Testis (tissue), 3 donors: ENCODE data around the gene KLHL2. TPM values are rescaled to one million over a fixed set of nuclear protein-coding genes. Genes with fewer than 3 reads are reported as not detected.
"Not testable (repeated sequence)": the region's sequence is repeated elsewhere in the genome, so short reads cannot be mapped to it uniquely, and the experiment has no call there.

Experiments
- DNase-seq: peaks from one replicate; pipeline ENCODE4 v3.0.0-alpha.2; 2019
- H3K27ac ChIP-seq, 2 donors: fragments of 200-600 bp; sonication (generic); one replicate each; pipeline ENCODE4 v1.5.1; 2019
- H3K27me3 ChIP-seq: fragments of 200-600 bp; sonication (generic); one replicate; pipeline ENCODE4 v1.5.1; 2019
- H3K36me3 ChIP-seq: fragments of 200-600 bp; sonication (generic); one replicate; pipeline ENCODE4 v1.5.1; 2017; ENCODE audit warnings: low read depth; ENCODE audit errors: missing control alignments
- H3K4me1 ChIP-seq: fragments of 200-600 bp; sonication (generic); one replicate; pipeline ENCODE4 v1.5.1; 2019
- H3K4me3 ChIP-seq, 2 donors: fragments of 200-600 bp; sonication (generic); one replicate each; pipeline ENCODE4 v1.5.1; 2017 to 2019
- H3K9me3 ChIP-seq: fragments of 200-600 bp; sonication (generic); one replicate; pipeline ENCODE4 v1.5.1; 2017
- CTCF ChIP-seq, 3 experiments: fragments of 450-650 bp in 2 of 3; fragments of 200-600 bp in 1 of 3; sonication (generic) in 1 of 3; IDR thresholded peaks; one replicate each; pipeline ENCODE4 v1.5.1; 2016 to 2019; ENCODE audit warnings: antibody characterized with exemption in 3 of 3, mild to moderate bottlenecking in 2 of 3, moderate library complexity in 1 of 3
- POLR2A ChIP-seq: fragments of 450-650 bp; IDR thresholded peaks from one replicate; pipeline ENCODE4 v1.6.1; 2017; ENCODE audit warnings: antibody characterized with exemption, mild to moderate bottlenecking, moderate library complexity
- WGBS, 2 donors: methylation state at CpG; one replicate each; pipeline ENCODE4 v1.1.5; 2018; 5-methylcytosine and 5-hydroxymethylcytosine counted together
- intact Hi-C: fragments of 100-400 bp; cut with DNase I; formaldehyde crosslinking; loops from one replicate; pipeline ENCODE4 v1.15.1; 2023; ENCODE audit warnings: low total_unique reads
- polyA plus RNA-seq: library from polyadenylated mRNA; stranded (reverse); fragments of 350-450 nt; fragmentation: Illumina TruSeq; extraction: RNeasy Lipid Tissue Mini Kit (QIAGEN cat#74804); gene quantifications from one replicate; pipeline ENCODE4 v1.2.3, GENCODE V29; 2014; ENCODE audit warnings: low read depth, low replicate concordance; ENCODE audit not compliant: insufficient read depth
- total RNA-seq, 2 donors: library from RNA; depleted of rRNA; stranded (reverse); fragments of >200 nt; gene quantifications; one replicate each; pipeline ENCODE4 v1.2.3, GENCODE V29; 2016

KLHL2 gene
- total and polyA plus RNA-seq, 3 donors from 2014 or later, result 14.7 to 26.7 (median 20.9) TPM

DNA sequence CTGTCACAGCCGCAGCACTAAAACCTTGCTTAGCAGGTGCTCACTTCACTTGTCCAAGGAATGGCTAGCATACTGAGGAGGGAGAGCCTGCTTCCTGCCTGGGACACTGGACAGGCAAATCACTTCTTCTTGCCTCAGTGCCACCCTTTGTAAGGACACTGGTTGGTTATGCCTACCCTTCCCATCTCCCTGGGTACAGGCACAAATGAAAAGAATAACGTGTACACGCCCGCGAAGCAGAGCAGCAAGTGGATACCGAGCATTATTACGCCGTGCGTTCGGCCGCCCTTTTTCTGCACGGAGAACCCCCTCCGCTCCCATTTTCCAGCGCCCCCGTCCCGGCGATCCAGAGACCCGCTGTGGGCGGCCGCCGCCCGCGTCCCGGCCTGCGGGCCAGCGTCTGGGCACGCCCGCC is 338 bp upstream of the KLHL2 start:
- Histone ChIP-seq H3K27ac (peak overlapping the region in 1 of 2 donors; percentile 88), H3K4me3 (peak overlapping the region; percentile 65 to 85), H3K4me1 (peaks cover 5% of the 10 kb centered on the region), H3K27me3 (no peaks in the 10 kb centered on the region), H3K36me3 (no peaks in the 10 kb centered on the region), H3K9me3 (no peaks in the 10 kb centered on the region)
- intact Hi-C loops, result no loop called here
- TF ChIP-seq POLR2A, result no peak
- TF ChIP-seq CTCF (IDR thresholded peaks at IDR 0.05), result no peak
- DNase-seq, result peak; percentile 39
- 0 to 1% methylated on average over 7 to 28 of the region's 28 CpGs for WGBS, 2 donors

GRCh38 chr4:165208221-165208652 is 876 bp downstream of the KLHL2 start:
- WGBS, 2 donors, result 3 to 5% methylated on average over 13 of the region's 13 CpGs
- Histone ChIP-seq H3K36me3 (no peaks in the 10 kb centered on the region), H3K27me3 (no peaks in the 10 kb centered on the region), H3K4me1 (peaks cover 5% of the 10 kb centered on the region), H3K9me3 (no peaks in the 10 kb centered on the region), H3K27ac (peak overlapping the region; percentile 76 to 88), H3K4me3 (peak overlapping the region; percentile 71 to 85)
- no peak for DNase-seq
- intact Hi-C loops, result no loop called here
- TF ChIP-seq POLR2A (no peak), CTCF (IDR thresholded peaks at IDR 0.05) (no peak)

DNA sequence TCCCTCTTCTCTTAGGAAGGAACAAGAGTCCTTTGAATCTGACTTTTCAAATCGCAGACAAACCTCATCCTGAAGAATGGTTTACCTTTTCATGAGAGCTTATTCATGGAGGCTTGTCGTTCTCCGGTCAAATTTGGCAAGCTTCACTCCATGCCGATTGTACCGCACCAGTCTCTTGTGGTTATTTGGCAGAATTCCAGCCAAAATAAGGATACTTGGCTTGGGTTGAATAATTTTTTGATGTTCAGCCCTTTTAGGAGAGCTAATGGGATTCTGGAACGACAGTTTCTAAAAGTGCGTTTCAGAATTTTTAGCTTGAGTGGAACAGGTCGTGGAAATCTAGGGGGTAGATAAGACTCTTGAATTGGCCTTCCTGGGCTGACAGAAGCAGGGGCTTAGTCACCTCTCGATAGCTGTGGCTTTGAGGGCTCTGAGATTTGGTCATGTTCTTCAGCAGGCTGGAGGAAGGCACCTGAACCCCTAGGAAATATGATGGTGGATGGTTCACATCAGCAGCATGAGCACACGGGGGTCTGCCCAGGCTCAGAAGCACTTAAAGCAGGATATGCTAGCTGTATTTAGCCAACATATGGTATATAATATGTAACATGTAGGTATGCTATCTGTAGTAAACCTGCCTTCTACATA is 1.5 kb downstream of the KLHL2 start:
- peaks cover 5% of the 10 kb centered on the region for H3K4me1 ChIP-seq
- TF ChIP-seq CTCF (IDR thresholded peaks at IDR 0.05) (no peak), POLR2A (no peak)
- no peak for DNase-seq
- H3K27me3 ChIP-seq, result no peaks in the 10 kb centered on the region
- no peaks in the 10 kb centered on the region for H3K36me3 ChIP-seq
- H3K9me3 ChIP-seq, result no peaks in the 10 kb centered on the region
- 24 to 29% methylated on average over 9 to 10 of the region's 10 CpGs for WGBS, 2 donors
- H3K4me3 ChIP-seq, result peak overlapping the region in 1 of 2 donors; percentile 85
- H3K27ac ChIP-seq, result no peak overlapping the region
- intact Hi-C loops, result no loop called here

GRCh38 chr4:165209796-165210195 is 2.4 kb downstream of the KLHL2 start:
- TF ChIP-seq POLR2A (no peak), CTCF (IDR thresholded peaks at IDR 0.05) (no peak)
- Histone ChIP-seq H3K36me3 (no peaks in the 10 kb centered on the region), H3K27me3 (no peaks in the 10 kb centered on the region), H3K9me3 (no peaks in the 10 kb centered on the region), H3K4me3 (no peak overlapping the region), H3K27ac (no peak overlapping the region), H3K4me1 (peaks cover 5% of the 10 kb centered on the region)
- no peak for DNase-seq
- 70 to 80% methylated on average over 5 of the region's 5 CpGs for WGBS, 2 donors
- intact Hi-C loops, result no loop called here

- TF ChIP-seq POLR2A (no peak), CTCF (IDR thresholded peaks at IDR 0.05) (no peak)
- H3K9me3 ChIP-seq, result no peaks in the 10 kb centered on the region
- H3K27ac ChIP-seq, result no peak overlapping the region
- H3K36me3 ChIP-seq, result no peaks in the 10 kb centered on the region
- WGBS, 2 donors, result 81 to 86% methylated on average over 1 of the region's 1 CpG
- intact Hi-C loops, result no loop called here
- no peak overlapping the region for H3K4me3 ChIP-seq
- DNase-seq, result no peak
- H3K27me3 ChIP-seq, result no peaks in the 10 kb centered on the region
- H3K4me1 ChIP-seq, result peaks cover 5% of the 10 kb centered on the region
Measured at GRCh38 chr4:165210566-165210965, 3.2 kb downstream of the KLHL2 start.

DNA sequence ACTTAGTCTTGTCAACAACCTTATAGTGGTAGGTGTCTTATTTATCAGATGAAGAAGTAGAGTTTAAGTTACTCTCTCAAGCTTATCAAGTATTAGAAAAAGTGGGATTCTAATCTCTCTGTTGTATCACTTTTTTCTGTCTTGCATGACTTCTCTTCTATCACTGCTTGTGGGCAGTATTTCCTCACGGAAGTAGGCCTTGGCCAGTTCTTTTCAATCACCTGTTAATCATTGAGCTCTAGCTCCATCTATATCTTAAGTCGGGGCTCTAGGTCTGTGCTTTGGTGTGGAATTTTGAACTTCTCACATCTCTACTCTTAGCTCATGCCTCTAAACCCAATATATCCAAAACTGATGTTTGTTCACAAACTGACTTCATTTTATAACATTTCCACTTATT is 5.3 kb downstream of the KLHL2 start:
- WGBS, 2 donors, result 69 to 72% methylated on average over 2 of the region's 2 CpGs
- intact Hi-C loops, H3K27ac ChIP-seq, H3K4me3 ChIP-seq, H3K27me3 ChIP-seq, H3K4me1 ChIP-seq, H3K9me3 ChIP-seq, DNase-seq, H3K36me3 ChIP-seq: not testable (repeated sequence)

GRCh38 chr4:165213404-165213803 is 6.0 kb downstream of the KLHL2 start:
- H3K36me3 ChIP-seq, intact Hi-C loops, H3K4me3 ChIP-seq, H3K9me3 ChIP-seq, H3K27me3 ChIP-seq, DNase-seq, H3K4me1 ChIP-seq, H3K27ac ChIP-seq: not testable (repeated sequence)
- 91 to 92% methylated on average over 1 of the region's 1 CpG for WGBS, 2 donors
